Measurements from ENCODE around the gene RNGTT. TPM values are rescaled to one million over a fixed set of nuclear protein-coding genes. Genes with fewer than 3 reads are reported as not detected.
"Not testable (repeated sequence)": the region's sequence is repeated elsewhere in the genome, so short reads cannot be mapped to it uniquely, and the experiment has no call there.

Gene RNGTT
- total RNA-seq, 2 donors from 2014 or later = 7.8 to 11.4 TPM

DNA sequence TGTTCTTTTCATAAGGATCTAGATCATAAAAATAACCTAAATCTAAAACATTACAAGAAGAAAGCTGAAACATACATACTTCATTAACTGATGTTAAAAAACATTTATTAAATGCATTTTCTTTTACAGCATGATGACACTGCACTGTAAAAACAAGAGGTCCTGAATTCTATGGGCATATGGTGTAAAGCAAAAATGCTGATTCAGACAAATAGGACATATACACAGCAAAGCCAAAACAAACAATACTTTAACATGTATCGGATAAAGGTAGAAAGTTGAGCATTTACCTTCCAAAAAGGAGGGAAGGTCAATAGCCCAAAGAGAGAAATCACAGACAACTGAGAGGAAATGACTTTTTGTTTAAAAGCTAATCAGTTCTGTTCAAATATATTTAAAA, 221.5 kb downstream of the RNGTT start:
- DNase-seq = no peak
- Histone ChIP-seq H3K4me3 (no peak overlapping the region), H3K36me3 (no peaks in the 10 kb centered on the region), H3K9ac (ENCODE audit: low read depth in 2 of 2, low read length in 2 of 2) (no peak overlapping the region), H3K27me3 (no peaks in the 10 kb centered on the region), H3K9me3 (no peaks in the 10 kb centered on the region), H3K27ac (no peak overlapping the region), H3K4me1 (no peaks in the 10 kb centered on the region)
- TF ChIP-seq, protein P1, sequence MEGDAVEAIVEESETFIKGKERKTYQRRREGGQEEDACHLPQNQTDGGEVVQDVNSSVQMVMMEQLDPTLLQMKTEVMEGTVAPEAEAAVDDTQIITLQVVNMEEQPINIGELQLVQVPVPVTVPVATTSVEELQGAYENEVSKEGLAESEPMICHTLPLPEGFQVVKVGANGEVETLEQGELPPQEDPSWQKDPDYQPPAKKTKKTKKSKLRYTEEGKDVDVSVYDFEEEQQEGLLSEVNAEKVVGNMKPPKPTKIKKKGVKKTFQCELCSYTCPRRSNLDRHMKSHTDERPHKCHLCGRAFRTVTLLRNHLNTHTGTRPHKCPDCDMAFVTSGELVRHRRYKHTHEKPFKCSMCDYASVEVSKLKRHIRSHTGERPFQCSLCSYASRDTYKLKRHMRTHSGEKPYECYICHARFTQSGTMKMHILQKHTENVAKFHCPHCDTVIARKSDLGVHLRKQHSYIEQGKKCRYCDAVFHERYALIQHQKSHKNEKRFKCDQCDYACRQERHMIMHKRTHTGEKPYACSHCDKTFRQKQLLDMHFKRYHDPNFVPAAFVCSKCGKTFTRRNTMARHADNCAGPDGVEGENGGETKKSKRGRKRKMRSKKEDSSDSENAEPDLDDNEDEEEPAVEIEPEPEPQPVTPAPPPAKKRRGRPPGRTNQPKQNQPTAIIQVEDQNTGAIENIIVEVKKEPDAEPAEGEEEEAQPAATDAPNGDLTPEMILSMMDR (IDR thresholded peaks at IDR 0.05) = no peak
- intact Hi-C loops (cut with DNase I) = no loop called here

DNA sequence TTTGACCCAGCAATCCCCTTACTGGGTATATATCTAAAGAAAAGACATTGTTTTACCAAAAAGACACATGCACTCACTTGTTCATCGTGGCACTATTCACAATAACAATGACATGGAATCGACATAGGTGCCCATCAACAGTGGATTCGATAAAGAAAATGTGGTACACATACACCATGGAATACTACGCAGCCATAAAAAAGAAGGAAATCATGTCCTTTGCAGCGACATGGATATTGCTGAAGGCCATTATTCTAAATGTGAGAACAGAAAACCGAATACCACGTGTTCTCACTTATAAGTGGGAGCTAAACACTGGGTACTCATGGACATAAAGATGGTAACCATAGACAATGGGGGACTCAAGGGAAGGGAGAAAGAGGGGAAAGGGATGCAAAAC, 222.3 kb downstream of the RNGTT start:
- Histone ChIP-seq H3K27ac (no peak overlapping the region), H3K4me3 (no peak overlapping the region), H3K27me3 (no peaks in the 10 kb centered on the region), H3K4me1 (no peaks in the 10 kb centered on the region), H3K9ac (ENCODE audit: low read depth in 2 of 2, low read length in 2 of 2) (no peak overlapping the region), H3K9me3 (no peaks in the 10 kb centered on the region), H3K36me3 (no peaks in the 10 kb centered on the region)
- intact Hi-C loops (cut with DNase I) = no loop called here
- TF ChIP-seq, protein P1 (IDR thresholded peaks at IDR 0.05) = no peak
- no peak for DNase-seq

DNA sequence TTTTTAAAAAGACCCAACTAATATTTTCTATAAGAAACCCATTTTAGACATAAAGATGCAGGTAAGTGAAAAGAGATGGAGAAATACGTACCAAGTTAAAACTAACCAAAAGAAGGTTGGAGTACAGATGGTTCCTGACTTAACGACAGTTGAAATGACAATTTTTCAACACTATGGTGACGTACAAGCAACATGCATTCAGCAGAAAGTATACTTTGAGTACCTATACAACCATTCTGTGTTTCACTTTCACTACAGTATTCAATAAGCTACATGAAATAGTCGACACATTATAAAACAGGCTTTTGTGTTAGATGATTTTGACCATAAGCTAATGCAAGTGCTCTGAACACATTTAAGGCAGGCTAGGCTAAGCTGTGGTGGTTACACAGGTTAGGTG, 228.9 kb downstream of the RNGTT start:
- Histone ChIP-seq H3K27me3 (no peaks in the 10 kb centered on the region), H3K4me1 (no peaks in the 10 kb centered on the region), H3K27ac (no peak overlapping the region), H3K9me3 (no peaks in the 10 kb centered on the region), H3K4me3 (no peak overlapping the region), H3K9ac (ENCODE audit: low read depth in 2 of 2, low read length in 2 of 2) (no peak overlapping the region), H3K36me3 (no peaks in the 10 kb centered on the region)
- TF ChIP-seq, protein P1 (IDR thresholded peaks at IDR 0.05) = no peak
- no peak for DNase-seq
- intact Hi-C loops (cut with DNase I) = no loop called here

DNA sequence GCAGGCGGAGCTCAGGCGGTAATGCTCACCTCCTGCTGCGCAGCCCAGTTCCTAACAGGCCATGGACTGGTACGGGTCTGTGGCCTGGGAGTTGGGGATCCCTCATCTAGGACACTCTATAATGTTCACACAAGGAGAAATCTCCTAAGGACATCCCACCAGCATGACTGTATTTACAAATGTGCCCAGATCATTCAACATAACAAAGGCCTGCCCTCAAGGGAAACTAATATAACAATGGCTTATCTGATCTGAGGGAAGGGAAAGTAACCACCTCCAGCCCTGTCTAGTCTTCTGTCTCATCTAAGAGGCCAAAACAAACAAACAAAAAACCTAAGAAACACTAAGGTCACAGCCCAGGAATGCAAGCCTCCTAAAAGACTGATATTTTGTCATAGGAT, 232.8 kb downstream of the RNGTT start:
- Histone ChIP-seq H3K9me3 (no peaks in the 10 kb centered on the region), H3K27me3 (no peaks in the 10 kb centered on the region), H3K4me1 (no peaks in the 10 kb centered on the region), H3K4me3 (no peak overlapping the region), H3K27ac (no peak overlapping the region), H3K36me3 (no peaks in the 10 kb centered on the region), H3K9ac (ENCODE audit: low read depth in 2 of 2, low read length in 2 of 2) (no peak overlapping the region)
- intact Hi-C loops (cut with DNase I) = no loop called here
- DNase-seq = no peak
- TF ChIP-seq, protein P1 (IDR thresholded peaks at IDR 0.05) = no peak

DNA sequence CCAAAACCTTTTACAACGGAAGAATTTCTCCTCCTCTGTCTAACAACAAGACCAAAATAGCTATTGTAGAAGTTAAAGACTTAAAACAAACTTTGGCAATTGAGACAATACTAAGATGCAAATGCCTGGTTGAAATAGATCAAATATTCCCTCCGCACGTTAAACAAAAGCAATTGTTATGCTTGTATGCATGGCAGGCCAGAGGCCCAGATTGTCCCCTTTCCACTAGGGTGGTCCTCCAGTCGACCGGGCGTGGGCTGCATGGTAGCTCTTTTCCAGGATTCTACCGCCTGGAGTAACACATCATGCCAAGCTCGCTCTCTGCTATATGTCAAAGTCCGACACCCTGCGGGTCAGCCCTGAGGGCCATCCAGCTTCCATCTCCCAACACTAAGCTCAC, 234.7 kb downstream of the RNGTT start:
- Histone ChIP-seq H3K9me3 (no peaks in the 10 kb centered on the region), H3K4me1 (no peaks in the 10 kb centered on the region), H3K36me3 (no peaks in the 10 kb centered on the region), H3K4me3 (no peak overlapping the region), H3K27me3 (no peaks in the 10 kb centered on the region), H3K9ac (ENCODE audit: low read depth in 2 of 2, low read length in 2 of 2) (no peak overlapping the region), H3K27ac (no peak overlapping the region)
- intact Hi-C loops (cut with DNase I) = no loop called here
- TF ChIP-seq, protein P1 (IDR thresholded peaks at IDR 0.05) = no peak
- DNase-seq = no peak

DNA sequence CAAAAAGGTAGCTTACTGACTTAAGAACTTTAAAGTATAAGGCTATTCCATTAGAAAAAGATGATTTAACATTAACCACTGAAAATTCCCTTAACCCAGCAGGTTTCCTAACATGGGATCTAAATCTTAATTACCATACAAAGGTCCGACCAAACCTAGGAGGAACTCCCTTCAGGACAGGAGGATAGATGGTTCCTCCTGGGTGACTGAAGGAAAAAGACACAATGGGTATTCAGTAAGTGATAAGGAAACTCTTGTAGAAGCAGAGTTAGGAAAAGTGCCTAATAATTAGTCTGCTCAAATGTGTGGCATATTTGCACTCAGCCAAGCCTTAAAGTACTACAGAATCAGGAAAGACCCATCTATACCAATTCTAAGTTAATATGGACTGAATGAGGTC, 237.0 kb downstream of the RNGTT start:
- H3K27me3 ChIP-seq; H3K4me1 ChIP-seq; H3K27ac ChIP-seq; H3K36me3 ChIP-seq; intact Hi-C loops (cut with DNase I); H3K9me3 ChIP-seq; H3K9ac ChIP-seq (ENCODE audit: low read depth in 2 of 2, low read length in 2 of 2); H3K4me3 ChIP-seq; DNase-seq: not testable (repeated sequence)

Data from colonic mucosa (tissue), 4 donors.